GM12872 (cell line): ENCODE results near the gene SLC23A2.

Source experiments
- CTCF ChIP-seq: IDR thresholded peaks from 3 replicates; pipeline ENCODE4 v1.5.1; 2011; ENCODE audit warnings: low read depth, mild to moderate bottlenecking, low read length, moderate library complexity; ENCODE audit not compliant: insufficient read depth

Gene SLC23A2

GRCh38 chr20:4835244-4836177, 165.8 kb downstream of the SLC23A2 start:
- TF ChIP-seq CTCF, result no peak

- TF ChIP-seq CTCF, result no peak
Measured at GRCh38 chr20:4833074-4833728, 168.1 kb downstream of the SLC23A2 start.

GRCh38 chr20:4832469-4832868, 168.8 kb downstream of the SLC23A2 start:
- no peak for TF ChIP-seq CTCF

GRCh38 chr20:4830696-4831095, 170.6 kb downstream of the SLC23A2 start:
- no peak for TF ChIP-seq CTCF

- no peak for TF ChIP-seq CTCF
Measured at GRCh38 chr20:4830259-4830658, 171.1 kb downstream of the SLC23A2 start.

GRCh38 chr20:4829514-4830215, 171.6 kb downstream of the SLC23A2 start:
- no peak for TF ChIP-seq CTCF
